Astrocyte (in vitro differentiated cells and primary cell): ENCODE results near the gene ITGA1. TPM values are rescaled to one million over a fixed set of nuclear protein-coding genes. Genes with fewer than 3 reads are reported as not detected.

Experiments used
- DNase-seq: peaks from one replicate; pipeline ENCODE4 v3.0.0-alpha.2; 2010; ENCODE audit warnings: low read depth
- FAIRE-seq: peaks from 2 replicates; lab custom pipeline; 2011; peaks lifted over from hg19 to GRCh38; lab: Jason Lieb, UNC
- H2AFZ ChIP-seq: 2 replicates; pipeline ENCODE4 v1.6.0; 2012; ENCODE audit warnings: low read depth, low read length, inconsistent platforms
- H3K27ac ChIP-seq: 2 replicates; pipeline ENCODE4 v1.5.1; 2011; ENCODE audit warnings: low read depth, low read length, inconsistent platforms
- H3K27me3 ChIP-seq: 2 replicates; pipeline ENCODE4 v1.6.0; 2011; ENCODE audit warnings: low read length, inconsistent platforms; ENCODE audit not compliant: insufficient read depth
- H3K36me3 ChIP-seq: 2 replicates; pipeline ENCODE4 v1.5.1; 2011; ENCODE audit warnings: low read length, inconsistent platforms; ENCODE audit not compliant: insufficient read depth
- H3K4me1 ChIP-seq: 2 replicates; pipeline ENCODE4 v1.5.1; 2011; ENCODE audit warnings: low read length, inconsistent platforms; ENCODE audit not compliant: insufficient read depth
- H3K4me2 ChIP-seq: 2 replicates; pipeline ENCODE4 v1.6.0; 2012; ENCODE audit warnings: low read length, inconsistent platforms
- H3K4me3 ChIP-seq: 2 replicates; pipeline ENCODE4 v1.5.1; 2011; ENCODE audit warnings: low read depth, mild to moderate bottlenecking, low read length, inconsistent platforms; ENCODE audit not compliant: insufficient read depth
- H3K79me2 ChIP-seq: 2 replicates; pipeline ENCODE4 v1.6.0; 2012; ENCODE audit warnings: mild to moderate bottlenecking, low read length, inconsistent platforms; ENCODE audit not compliant: insufficient read depth
- H3K9ac ChIP-seq: 2 replicates; pipeline ENCODE4 v1.6.0; 2012; ENCODE audit warnings: mild to moderate bottlenecking, low read length, inconsistent platforms
- H3K9me3 ChIP-seq: 2 replicates; pipeline ENCODE4 v1.5.1; 2012; ENCODE audit warnings: low read depth, mild to moderate bottlenecking, low read length, inconsistent platforms; ENCODE audit not compliant: insufficient read depth
- H4K20me1 ChIP-seq: 2 replicates; pipeline ENCODE4 v1.6.0; 2012; ENCODE audit warnings: low read length, inconsistent platforms; ENCODE audit not compliant: insufficient read depth
- H3K27ac Mint-ChIP-seq: one replicate; pipeline ENCODE4 v1.8.0; 2021; ENCODE audit warnings: mild to moderate bottlenecking, mixed read lengths; ENCODE audit not compliant: unreplicated experiment
- H3K27me3 Mint-ChIP-seq: one replicate; pipeline ENCODE4 v1.8.0; 2021; ENCODE audit warnings: low read depth, mixed read lengths; ENCODE audit not compliant: unreplicated experiment
- H3K36me3 Mint-ChIP-seq: one replicate; pipeline ENCODE4 v1.8.0; 2021; ENCODE audit warnings: low read depth, mixed read lengths; ENCODE audit not compliant: unreplicated experiment
- H3K4me1 Mint-ChIP-seq: one replicate; pipeline ENCODE4 v1.8.0; 2021; ENCODE audit warnings: low read depth, mixed read lengths; ENCODE audit not compliant: unreplicated experiment
- H3K4me3 Mint-ChIP-seq: one replicate; pipeline ENCODE4 v1.8.0; 2021; ENCODE audit warnings: mild to moderate bottlenecking, moderate library complexity, mixed read lengths; ENCODE audit not compliant: unreplicated experiment
- H3K9me3 Mint-ChIP-seq: one replicate; pipeline ENCODE4 v1.8.0; 2021; ENCODE audit warnings: mild to moderate bottlenecking, mixed read lengths; ENCODE audit not compliant: unreplicated experiment
- CTCF ChIP-seq: IDR thresholded peaks from 2 replicates; pipeline ENCODE4 v1.5.1; 2011; ENCODE audit warnings: low read depth, mild to moderate bottlenecking, inconsistent platforms, low read length, moderate library complexity; ENCODE audit not compliant: insufficient read depth
- EZH2 ChIP-seq: IDR thresholded peaks from 2 replicates; pipeline ENCODE4 v1.6.1; 2012; ENCODE audit warnings: mild to moderate bottlenecking, low read length, inconsistent platforms; ENCODE audit not compliant: insufficient read depth
- total RNA-seq: library from RNA; stranded (reverse); gene quantifications from 2 replicates; pipeline ENCODE4 v1.2.1, GENCODE V29; 2021

The ITGA1 gene
- total RNA-seq, 1 donor from 2014 or later, result 73.7 TPM

DNA sequence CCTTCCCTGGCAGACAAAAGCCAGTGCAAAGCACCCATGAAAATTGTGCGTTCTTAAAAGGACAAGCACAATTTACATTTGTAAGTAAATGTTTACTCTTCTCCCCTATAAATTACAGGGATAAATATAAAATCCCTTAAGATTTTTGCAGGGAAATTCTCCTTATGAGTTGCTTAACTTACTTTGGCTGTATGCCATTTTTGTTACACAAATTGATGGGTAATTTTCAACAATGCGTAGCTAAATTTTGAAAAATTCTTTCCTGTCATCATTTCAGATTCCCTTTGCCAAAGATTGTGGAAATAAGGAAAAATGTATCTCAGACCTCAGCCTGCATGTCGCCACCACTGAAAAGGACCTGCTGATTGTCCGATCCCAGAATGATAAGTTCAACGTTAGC is 137.3 kb downstream of the ITGA1 start:
- Histone ChIP-seq H3K79me2 (no peaks in the 10 kb centered on the region), H3K27me3 (no peaks in the 10 kb centered on the region), H3K4me2 (no peak overlapping the region), H3K4me3 (no peak overlapping the region), H3K9me3 (no peaks in the 10 kb centered on the region), H3K27ac (no peak overlapping the region), H4K20me1 (no peaks in the 10 kb centered on the region), H3K9ac (no peak overlapping the region), H3K36me3 (no peaks in the 10 kb centered on the region), H3K4me1 (peaks cover 7% of the 10 kb centered on the region), H2AFZ (no peak overlapping the region)
- TF ChIP-seq EZH2 (no peak), CTCF (no peak)
- DNase-seq, result no peak
- Mint-ChIP-seq H3K36me3 (peaks cover 13% of the 10 kb centered on the region), H3K9me3 (peaks cover 2% of the 10 kb centered on the region), H3K4me3 (no peak overlapping the region), H3K4me1 (peaks cover 17% of the 10 kb centered on the region), H3K27ac (no peak overlapping the region), H3K27me3 (no peaks in the 10 kb centered on the region)
- no peak for FAIRE-seq

GRCh38 chr5:52928689-52929088 is 141.0 kb downstream of the ITGA1 start:
- Histone ChIP-seq H3K4me2 (no peak overlapping the region), H3K27me3 (no peaks in the 10 kb centered on the region), H3K36me3 (no peaks in the 10 kb centered on the region), H3K79me2 (no peaks in the 10 kb centered on the region), H4K20me1 (no peaks in the 10 kb centered on the region), H3K4me3 (no peak overlapping the region), H3K9ac (no peak overlapping the region), H2AFZ (no peak overlapping the region), H3K9me3 (no peaks in the 10 kb centered on the region), H3K27ac (no peak overlapping the region), H3K4me1 (no peaks in the 10 kb centered on the region)
- Mint-ChIP-seq H3K4me3 (no peak overlapping the region), H3K27ac (no peak overlapping the region), H3K36me3 (peaks cover 14% of the 10 kb centered on the region), H3K4me1 (no peaks in the 10 kb centered on the region), H3K9me3 (peaks cover 2% of the 10 kb centered on the region), H3K27me3 (no peaks in the 10 kb centered on the region)
- FAIRE-seq (no peak), DNase-seq (no peak)
- TF ChIP-seq CTCF (no peak), EZH2 (no peak)

DNA sequence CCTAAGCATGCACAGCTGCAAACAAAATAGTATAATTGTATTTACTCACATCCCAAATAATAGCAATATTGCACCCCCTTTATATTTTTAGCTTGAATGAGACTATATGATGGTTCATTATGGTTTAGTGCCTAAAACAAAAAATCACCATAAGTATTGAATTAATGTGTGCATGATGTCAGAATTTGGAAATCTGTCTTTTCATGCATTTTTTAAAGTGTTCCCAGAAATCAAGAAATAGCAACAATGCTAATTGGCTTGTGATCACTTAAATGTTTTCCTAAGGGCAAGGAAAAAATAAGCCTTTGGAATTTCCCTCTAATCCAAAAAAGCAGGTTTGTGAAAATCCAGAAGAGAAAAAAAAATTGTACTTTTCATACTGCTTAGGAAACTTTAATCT is 150.5 kb downstream of the ITGA1 start:
- Histone ChIP-seq H2AFZ (no peak overlapping the region), H4K20me1 (no peaks in the 10 kb centered on the region), H3K27ac (no peak overlapping the region), H3K36me3 (no peaks in the 10 kb centered on the region), H3K4me3 (no peak overlapping the region), H3K4me2 (no peak overlapping the region), H3K9ac (no peak overlapping the region), H3K9me3 (no peaks in the 10 kb centered on the region), H3K27me3 (no peaks in the 10 kb centered on the region), H3K79me2 (no peaks in the 10 kb centered on the region), H3K4me1 (no peaks in the 10 kb centered on the region)
- FAIRE-seq (no peak), DNase-seq (no peak)
- H3K9me3 Mint-ChIP-seq, result no peaks in the 10 kb centered on the region
- no peak overlapping the region for H3K27ac Mint-ChIP-seq
- H3K4me1 Mint-ChIP-seq, result no peaks in the 10 kb centered on the region
- peaks cover 6% of the 10 kb centered on the region for H3K36me3 Mint-ChIP-seq
- H3K4me3 Mint-ChIP-seq, result no peak overlapping the region
- no peaks in the 10 kb centered on the region for H3K27me3 Mint-ChIP-seq
- no peak for TF ChIP-seq EZH2
- TF ChIP-seq CTCF, result no peak
